Measurements from ENCODE around the gene TMIGD3.
A peak's percentile ranks its signal among the peaks of the same experiment; 100 is the strongest.

Gene TMIGD3

GRCh38 chr1:111446967-111447892 lies 56.2 kb downstream of the TMIGD3 start:
- Histone ChIP-seq H3K27me3 (ENCODE audit: control insufficient read depth in 1 of 2, insufficient read depth in 2 of 2, low read length in 2 of 2) (no peaks in the 10 kb centered on the region), H3K9ac (ENCODE audit: low read length in 2 of 2) (no peak overlapping the region), H3K9me3 (ENCODE audit: control insufficient read depth in 2 of 2, low read length in 2 of 2) (no peaks in the 10 kb centered on the region), H3K4me1 (ENCODE audit: control insufficient read depth, insufficient read depth, low read length) (peaks cover 24% of the 10 kb centered on the region), H3K27ac (ENCODE audit: low read length) (no peak overlapping the region), H3K4me3 (ENCODE audit: low read length in 2 of 2) (peak overlapping the region; percentile 93 to 99), H3K36me3 (ENCODE audit: control insufficient read depth in 2 of 2, insufficient read depth in 2 of 2, low read length in 2 of 2) (peaks cover 23 to 31% of the 10 kb centered on the region in 2 donors)

- no peak overlapping the region for H3K4me3 ChIP-seq (ENCODE audit: low read length in 2 of 2)
- no peak overlapping the region for H3K9ac ChIP-seq (ENCODE audit: low read length in 2 of 2)
- H3K27me3 ChIP-seq (ENCODE audit: control insufficient read depth in 1 of 2, insufficient read depth in 2 of 2, low read length in 2 of 2), result no peaks in the 10 kb centered on the region
- H3K27ac ChIP-seq (ENCODE audit: low read length), result no peak overlapping the region
- H3K36me3 ChIP-seq (ENCODE audit: control insufficient read depth in 2 of 2, insufficient read depth in 2 of 2, low read length in 2 of 2), result peaks cover 29 to 36% of the 10 kb centered on the region in 2 donors
- H3K9me3 ChIP-seq (ENCODE audit: control insufficient read depth in 2 of 2, low read length in 2 of 2), result no peaks in the 10 kb centered on the region
- H3K4me1 ChIP-seq (ENCODE audit: control insufficient read depth, insufficient read depth, low read length), result peaks cover 22% of the 10 kb centered on the region
These were observed 56.9 kb downstream of the TMIGD3 start for GRCh38 chr1:111446546-111446945.

- Histone ChIP-seq H3K4me3 (ENCODE audit: low read length in 2 of 2) (no peak overlapping the region), H3K4me1 (ENCODE audit: control insufficient read depth, insufficient read depth, low read length) (peaks cover 7% of the 10 kb centered on the region), H3K36me3 (ENCODE audit: control insufficient read depth in 2 of 2, insufficient read depth in 2 of 2, low read length in 2 of 2) (peaks cover 43 to 46% of the 10 kb centered on the region in 2 donors), H3K27ac (ENCODE audit: low read length) (no peak overlapping the region), H3K9me3 (ENCODE audit: control insufficient read depth in 2 of 2, low read length in 2 of 2) (no peaks in the 10 kb centered on the region), H3K9ac (ENCODE audit: low read length in 2 of 2) (no peak overlapping the region), H3K27me3 (ENCODE audit: control insufficient read depth in 1 of 2, insufficient read depth in 2 of 2, low read length in 2 of 2) (no peaks in the 10 kb centered on the region)
These were observed 59.4 kb downstream of the TMIGD3 start for GRCh38 chr1:111444031-111444430.

- H3K9ac ChIP-seq (ENCODE audit: low read length in 2 of 2), result no peak overlapping the region
- no peak overlapping the region for H3K4me3 ChIP-seq (ENCODE audit: low read length in 2 of 2)
- H3K9me3 ChIP-seq (ENCODE audit: control insufficient read depth in 2 of 2, low read length in 2 of 2), result no peaks in the 10 kb centered on the region
- H3K36me3 ChIP-seq (ENCODE audit: control insufficient read depth in 2 of 2, insufficient read depth in 2 of 2, low read length in 2 of 2), result peaks cover 46 to 48% of the 10 kb centered on the region in 2 donors
- H3K27me3 ChIP-seq (ENCODE audit: control insufficient read depth in 1 of 2, insufficient read depth in 2 of 2, low read length in 2 of 2), result no peaks in the 10 kb centered on the region
- no peak overlapping the region for H3K27ac ChIP-seq (ENCODE audit: low read length)
- H3K4me1 ChIP-seq (ENCODE audit: control insufficient read depth, insufficient read depth, low read length), result no peaks in the 10 kb centered on the region
These were observed 61.0 kb downstream of the TMIGD3 start for GRCh38 chr1:111442457-111442856.

GRCh38 chr1:111441573-111442192 lies 61.8 kb downstream of the TMIGD3 start:
- no peak overlapping the region for H3K4me3 ChIP-seq (ENCODE audit: low read length in 2 of 2)
- no peak overlapping the region for H3K27ac ChIP-seq (ENCODE audit: low read length)
- H3K9me3 ChIP-seq (ENCODE audit: control insufficient read depth in 2 of 2, low read length in 2 of 2), result no peaks in the 10 kb centered on the region
- no peaks in the 10 kb centered on the region for H3K27me3 ChIP-seq (ENCODE audit: control insufficient read depth in 1 of 2, insufficient read depth in 2 of 2, low read length in 2 of 2)
- no peaks in the 10 kb centered on the region for H3K4me1 ChIP-seq (ENCODE audit: control insufficient read depth, insufficient read depth, low read length)
- peaks cover 45 to 48% of the 10 kb centered on the region in 2 donors for H3K36me3 ChIP-seq (ENCODE audit: control insufficient read depth in 2 of 2, insufficient read depth in 2 of 2, low read length in 2 of 2)
- H3K9ac ChIP-seq (ENCODE audit: low read length in 2 of 2), result no peak overlapping the region

- H3K9ac ChIP-seq (ENCODE audit: low read length in 2 of 2), result no peak overlapping the region
- no peak overlapping the region for H3K27ac ChIP-seq (ENCODE audit: low read length)
- H3K9me3 ChIP-seq (ENCODE audit: control insufficient read depth in 2 of 2, low read length in 2 of 2), result no peaks in the 10 kb centered on the region
- no peak overlapping the region for H3K4me3 ChIP-seq (ENCODE audit: low read length in 2 of 2)
- H3K36me3 ChIP-seq (ENCODE audit: control insufficient read depth in 2 of 2, insufficient read depth in 2 of 2, low read length in 2 of 2), result peaks cover 38 to 41% of the 10 kb centered on the region in 2 donors
- no peaks in the 10 kb centered on the region for H3K4me1 ChIP-seq (ENCODE audit: control insufficient read depth, insufficient read depth, low read length)
- no peaks in the 10 kb centered on the region for H3K27me3 ChIP-seq (ENCODE audit: control insufficient read depth in 1 of 2, insufficient read depth in 2 of 2, low read length in 2 of 2)
These were observed 63.7 kb downstream of the TMIGD3 start for GRCh38 chr1:111439461-111440351.

- Histone ChIP-seq H3K9ac (ENCODE audit: low read length in 2 of 2) (no peak overlapping the region), H3K27ac (ENCODE audit: low read length) (no peak overlapping the region), H3K9me3 (ENCODE audit: control insufficient read depth in 2 of 2, low read length in 2 of 2) (no peaks in the 10 kb centered on the region), H3K27me3 (ENCODE audit: control insufficient read depth in 1 of 2, insufficient read depth in 2 of 2, low read length in 2 of 2) (no peaks in the 10 kb centered on the region), H3K36me3 (ENCODE audit: control insufficient read depth in 2 of 2, insufficient read depth in 2 of 2, low read length in 2 of 2) (peaks cover 12 to 20% of the 10 kb centered on the region in 2 donors), H3K4me3 (ENCODE audit: low read length in 2 of 2) (no peak overlapping the region), H3K4me1 (ENCODE audit: control insufficient read depth, insufficient read depth, low read length) (no peaks in the 10 kb centered on the region)
These were observed 66.7 kb downstream of the TMIGD3 start for GRCh38 chr1:111436726-111437125.
